Hypothalamus (tissue), 51 donors: ENCODE measurements around the gene LPAR1.
"Not testable (repeated sequence)": the region's sequence is repeated elsewhere in the genome, so short reads cannot be mapped to it uniquely, and the experiment has no call there.

Source experiments
- DNase-seq, 51 donors: peaks; one replicate each; lab custom pipeline; 2025; lab: John Stamatoyannopoulos, UW

LPAR1 gene

GRCh38 chr9:111038331-111039230 is at the start of gene LPAR1:
Gene LPAR1, minus strand, starts transcription at chr9:111038470. Its CDS starts 66,353 bp downstream, at chr9:110972117.
- DNase-seq = peak in 32 of 51 donors; percentile 11 to 75 (median 55)

GRCh38 chr9:111078391-111079038 is 40.2 kb upstream of the LPAR1 start:
- DNase-seq = no peak

GRCh38 chr9:111076519-111076918 is 38.2 kb upstream of the LPAR1 start:
- DNase-seq = no peak

- DNase-seq = no peak
These were observed 37.8 kb upstream of the LPAR1 start for GRCh38 chr9:111076042-111076441.

GRCh38 chr9:111074395-111074794 is 36.1 kb upstream of the LPAR1 start:
- peak in 1 of 51 donors; percentile 5 for DNase-seq

GRCh38 chr9:111069183-111069582 is 30.9 kb upstream of the LPAR1 start:
- DNase-seq = no peak

- DNase-seq = peak in 1 of 51 donors; percentile 1
These were observed 30.5 kb upstream of the LPAR1 start for GRCh38 chr9:111068771-111069170.

GRCh38 chr9:111068383-111068730 is 30.1 kb upstream of the LPAR1 start:
- DNase-seq = no peak

GRCh38 chr9:111066468-111066867 is 28.2 kb upstream of the LPAR1 start:
- DNase-seq = no peak

- DNase-seq = no peak
These were observed 27.1 kb upstream of the LPAR1 start for GRCh38 chr9:111065414-111065813.

GRCh38 chr9:111064160-111064837 is 26.0 kb upstream of the LPAR1 start:
- DNase-seq = peak in 1 of 51 donors; percentile 16

GRCh38 chr9:111063332-111063731 is 25.1 kb upstream of the LPAR1 start:
- DNase-seq = no peak

GRCh38 chr9:111058166-111058565 is 19.9 kb upstream of the LPAR1 start:
- no peak for DNase-seq

GRCh38 chr9:111056538-111056937 is 18.3 kb upstream of the LPAR1 start:
- no peak for DNase-seq

- DNase-seq = no peak
These were observed 14.5 kb upstream of the LPAR1 start for GRCh38 chr9:111052791-111053190.

GRCh38 chr9:111051400-111051799 is 13.1 kb upstream of the LPAR1 start:
- DNase-seq = no peak

- DNase-seq = no peak
These were observed 12.5 kb upstream of the LPAR1 start for GRCh38 chr9:111050819-111051218.

GRCh38 chr9:111047287-111047686 is 9.0 kb upstream of the LPAR1 start:
- DNase-seq = not testable (repeated sequence)

GRCh38 chr9:111041902-111042301 is 3.6 kb upstream of the LPAR1 start:
- DNase-seq = no peak

- no peak for DNase-seq
These were observed 2.2 kb upstream of the LPAR1 start for GRCh38 chr9:111040494-111040893.

GRCh38 chr9:111039231-111039906 is 1.1 kb upstream of the LPAR1 start:
- peak in 5 of 51 donors; percentile 5 to 26 (median 17) for DNase-seq
